GM12878 (cell line): ENCODE data around the gene RAP1GAP2. TPM values are rescaled to one million over a fixed set of nuclear protein-coding genes. Genes with fewer than 3 reads are reported as not detected.
A peak's percentile ranks its signal among the peaks of the same experiment; 100 is the strongest.

Experiments used
- CEBPB ChIP-seq, 2 experiments: fragments of 150-350 bp in 1 of 2; IDR thresholded peaks; 2 replicates each; pipeline ENCODE4 v1.6.1; 2012 to 2014; ENCODE audit warnings: low read depth in 2 of 2, low read length in 2 of 2, borderline replicate concordance in 1 of 2, inconsistent platforms in 1 of 2
- CEBPZ ChIP-seq: fragments of 150-350 bp; IDR thresholded peaks from 2 replicates; pipeline ENCODE4 v1.6.1; 2016; ENCODE audit warnings: low read depth, low read length
- CHD2 ChIP-seq: IDR thresholded peaks from 2 replicates; pipeline ENCODE4 v1.6.1; 2011; ENCODE audit warnings: low read depth, low read length, improper control_type of control experiment, borderline replicate concordance
- CREM ChIP-seq: IDR thresholded peaks from 2 replicates; pipeline ENCODE4 v1.6.1; 2014; ENCODE audit warnings: antibody characterized with exemption, low read depth
- ESRRA ChIP-seq: IDR thresholded peaks from 2 replicates; pipeline ENCODE4 v1.6.1; 2012; ENCODE audit warnings: mild to moderate bottlenecking, low read length, improper control_type of control experiment
- GABPA ChIP-seq: IDR thresholded peaks from 2 replicates; pipeline ENCODE4 v1.6.1; 2014; ENCODE audit warnings: antibody characterized with exemption, low read depth, mild to moderate bottlenecking, inconsistent platforms
- MXI1 ChIP-seq: fragments of 150-350 bp; IDR thresholded peaks from 2 replicates; pipeline ENCODE4 v1.6.1; 2011; ENCODE audit warnings: low read depth, mild to moderate bottlenecking, inconsistent platforms, low read length, improper control_type of control experiment
- NFIC ChIP-seq: IDR thresholded peaks from 2 replicates; pipeline ENCODE4 v1.6.1; 2012; ENCODE audit warnings: low read depth, mild to moderate bottlenecking, inconsistent platforms, low read length, moderate library complexity
- NFYA ChIP-seq: IDR thresholded peaks from 2 replicates; pipeline ENCODE4 v1.6.1; 2011; ENCODE audit warnings: low read depth, mild to moderate bottlenecking, low read length, improper control_type of control experiment, borderline replicate concordance
- NFYB ChIP-seq: IDR thresholded peaks from 2 replicates; pipeline ENCODE4 v1.6.1; 2011; ENCODE audit warnings: low read depth, mild to moderate bottlenecking, low read length, improper control_type of control experiment, moderate library complexity; ENCODE audit not compliant: insufficient read depth
- NKRF ChIP-seq: fragments of 450-650 bp; conservative IDR thresholded peaks from 2 replicates; pipeline ENCODE4 v1.6.1; 2017; ENCODE audit warnings: mild to moderate bottlenecking, moderate library complexity
- PML ChIP-seq: IDR thresholded peaks from 2 replicates; pipeline ENCODE4 v1.6.1; 2012; ENCODE audit warnings: low read length, inconsistent platforms
- RAD21 ChIP-seq: IDR thresholded peaks from 2 replicates; pipeline ENCODE4 v1.6.1; 2011; ENCODE audit warnings: mild to moderate bottlenecking, low read depth, low read length, moderate library complexity; ENCODE audit not compliant: insufficient read depth
- RCOR1 ChIP-seq: conservative IDR thresholded peaks from 2 replicates; pipeline ENCODE4 v1.6.1; 2012; ENCODE audit warnings: low read depth, low read length, improper control_type of control experiment
- SIN3A ChIP-seq: IDR thresholded peaks from 2 replicates; pipeline ENCODE4 v1.6.1; 2012; ENCODE audit warnings: low read depth, low read length, improper control_type of control experiment
- SMC3 ChIP-seq: IDR thresholded peaks from 2 replicates; pipeline ENCODE4 v1.6.1; 2011; ENCODE audit warnings: low read length, improper control_type of control experiment, borderline replicate concordance
- SRF ChIP-seq, 2 experiments: IDR thresholded peaks; 2 replicates each; pipeline ENCODE4 v1.6.1; 2011; ENCODE audit warnings: low read depth in 2 of 2, low read length in 2 of 2, mild to moderate bottlenecking in 1 of 2, moderate library complexity in 1 of 2
- STAT1 ChIP-seq: fragments of 450-650 bp; conservative IDR thresholded peaks from 2 replicates; pipeline ENCODE4 v1.6.1; 2014; ENCODE audit warnings: antibody characterized with exemption, mild to moderate bottlenecking
- STAT3 ChIP-seq: IDR thresholded peaks from 2 replicates; pipeline ENCODE4 v1.6.1; 2011; ENCODE audit warnings: low read depth, low read length, improper control_type of control experiment
- TBL1XR1 ChIP-seq: IDR thresholded peaks from 2 replicates; pipeline ENCODE4 v1.6.1; 2012; ENCODE audit warnings: low read depth, low read length, improper control_type of control experiment
- ZBED1 ChIP-seq: IDR thresholded peaks from 2 replicates; pipeline ENCODE4 v1.6.1; 2016; ENCODE audit warnings: borderline replicate concordance
- ZBTB11 ChIP-seq: fragments of 450-650 bp; formaldehyde crosslinking; IDR thresholded peaks from 2 replicates; pipeline ENCODE4 v1.5.0; 2022; ENCODE audit warnings: mild to moderate bottlenecking, missing genetic modification characterization
- ZNF24 ChIP-seq: fragments of 450-650 bp; IDR thresholded peaks from 2 replicates; pipeline ENCODE4 v1.6.1; 2017; ENCODE audit warnings: antibody characterized with exemption, mild to moderate bottlenecking
- polyA plus RNA-seq, 11 experiments: library from polyadenylated mRNA; depleted of rRNA in 4 of 11; unstranded in 6 of 11; stranded (reverse) in 5 of 11; fragments of >200 nt; fragmentation: Nextera tagmentation in 4 of 11; fragmentation: Illumina TruSeq in 1 of 11; extraction: Ambion mirVana in 4 of 11; extraction: Trizol in 1 of 11; gene quantifications; 1 replicate in 1 of 11; 2 replicates in 10 of 11; pipeline versions ENCODE4 v1.2.1 to v1.2.3, GENCODE V29; 2011 to 2016; ENCODE audit warnings: inconsistent platforms in 2 of 11, missing spikeins in 2 of 11, low read depth in 1 of 11
- total RNA-seq, 4 experiments: library from RNA; depleted of rRNA in 3 of 4; stranded (reverse); fragments of >200 nt in 3 of 4; fragmentation: Illumina TruSeq in 1 of 4; extraction: Trizol in 1 of 4; gene quantifications; 2 replicates each; pipeline versions ENCODE4 v1.2.1 to v1.2.3, GENCODE V29; 2013 to 2021

Gene RAP1GAP2
- total and polyA plus RNA-seq, 10 of the 15 experiments (the other 5 are each of a cell fraction or from before 2014, with no cell fraction given) = 0.03 to 0.95 (median 0.49) TPM; not detected in 2

GRCh38 chr17:2814481-2815341 lies 18.5 kb downstream of the RAP1GAP2 start (continued):
- TF ChIP-seq ESRRA = no peak
- TF ChIP-seq GABPA = no peak
- TF ChIP-seq ZNF24 = no peak
- TF ChIP-seq SRF (IDR thresholded peaks at IDR 0.05; ENCODE audit: low read depth in 2 of 2, low read length in 2 of 2) = no peak
- TF ChIP-seq STAT3 = no peak
- TF ChIP-seq SIN3A = no peak
- TF ChIP-seq RAD21 = no peak
- no peak for TF ChIP-seq NFYB
- no peak for TF ChIP-seq RCOR1
- TF ChIP-seq MXI1 = no peak
- no peak for TF ChIP-seq SMC3
- TF ChIP-seq NFYA = no peak
- no peak; the same call in 1 of the 2 replicates for TF ChIP-seq TBL1XR1
- TF ChIP-seq STAT1 = no peak
- TF ChIP-seq NFIC = no peak
- no peak for TF ChIP-seq CEBPB (IDR thresholded peaks at IDR 0.05; ENCODE audit: borderline replicate concordance in 1 of 2, low read depth in 2 of 2, low read length in 2 of 2)
- no peak for TF ChIP-seq ZBTB11 (CRISPR knock-in tag)
- no peak for TF ChIP-seq CREM
- no peak for TF ChIP-seq PML
- TF ChIP-seq ZBED1 = no peak
- TF ChIP-seq CEBPZ = no peak
- TF ChIP-seq NKRF = no peak
- TF ChIP-seq CHD2 = 0 out of 2 replicates have a peak, but pooled peaks have one; percentile 33
